GM23248 (cell line): ENCODE measurements around the gene CHMP6. TPM values are rescaled to one million over a fixed set of nuclear protein-coding genes. Genes with fewer than 3 reads are reported as not detected.
A peak's percentile ranks its signal among the peaks of the same experiment; 100 is the strongest.

Source experiments
- DNase-seq: peaks from one replicate; pipeline ENCODE4 v3.0.0-alpha.2; 2015
- H2AFZ ChIP-seq: fragments of 200-600 bp; sonication (generic); 2 replicates; pipeline ENCODE4 v1.6.1; 2016; ENCODE audit warnings: antibody characterized with exemption
- H3F3A ChIP-seq: fragments of 200-600 bp; sonication (generic); 2 replicates; pipeline ENCODE4 v1.6.1; 2016; ENCODE audit warnings: mild to moderate bottlenecking, antibody characterized with exemption, mixed run types; ENCODE audit not compliant: insufficient read depth
- H3K27ac ChIP-seq: fragments of 200-600 bp; sonication (generic); 2 replicates; pipeline ENCODE4 v1.5.1; 2016; ENCODE audit warnings: mild to moderate bottlenecking
- H3K27me3 ChIP-seq: fragments of 200-600 bp; sonication (generic); replicated peaks from 2 replicates; pipeline ENCODE4 v1.6.1; 2016; ENCODE audit warnings: mild to moderate bottlenecking; ENCODE audit not compliant: insufficient read depth
- H3K36me3 ChIP-seq: fragments of 200-600 bp; sonication (generic); 2 replicates; pipeline ENCODE4 v1.6.1; 2016; ENCODE audit warnings: low read depth, mild to moderate bottlenecking
- H3K4me1 ChIP-seq: fragments of 200-600 bp; sonication (generic); 2 replicates; pipeline ENCODE4 v1.6.1; 2016; ENCODE audit warnings: mild to moderate bottlenecking; ENCODE audit not compliant: insufficient read depth
- H3K4me2 ChIP-seq: fragments of 200-600 bp; sonication (generic); one replicate; pipeline ENCODE4 v1.6.1; 2016; ENCODE audit warnings: mild to moderate bottlenecking; ENCODE audit not compliant: unreplicated experiment
- H3K4me3 ChIP-seq: fragments of 200-600 bp; sonication (generic); 2 replicates; pipeline ENCODE4 v1.5.1; 2016; ENCODE audit warnings: mild to moderate bottlenecking
- H3K79me2 ChIP-seq: fragments of 200-600 bp; sonication (generic); 2 replicates; pipeline ENCODE4 v1.6.1; 2016; ENCODE audit warnings: mild to moderate bottlenecking; ENCODE audit not compliant: insufficient read depth
- H3K9ac ChIP-seq: fragments of 200-600 bp; sonication (generic); 2 replicates; pipeline ENCODE4 v1.6.1; 2016; ENCODE audit warnings: mild to moderate bottlenecking
- H3K9me2 ChIP-seq: fragments of 200-600 bp; sonication (generic); 2 replicates; pipeline ENCODE4 v1.6.1; 2016; ENCODE audit warnings: mixed run types, mild to moderate bottlenecking, moderate library complexity; ENCODE audit not compliant: insufficient read depth
- H3K9me3 ChIP-seq: fragments of 200-600 bp; sonication (generic); one replicate; pipeline ENCODE4 v1.6.1; 2017; ENCODE audit warnings: low read depth
- H4K20me1 ChIP-seq: fragments of 200-600 bp; sonication (generic); 2 replicates; pipeline ENCODE4 v1.6.0; 2016; ENCODE audit not compliant: insufficient read depth
- EZH2 ChIP-seq: fragments of 200-600 bp; sonication (generic); IDR thresholded peaks from 2 replicates; pipeline ENCODE4 v1.6.1; 2018; ENCODE audit warnings: antibody characterized with exemption, mild to moderate bottlenecking; ENCODE audit not compliant: insufficient read depth, poor library complexity, severe bottlenecking
- EZH2phosphoT487 ChIP-seq: fragments of 200-600 bp; sonication (generic); IDR thresholded peaks from 2 replicates; pipeline ENCODE4 v1.6.1; 2018; ENCODE audit warnings: antibody characterized with exemption, moderate library complexity, mild to moderate bottlenecking, low read depth; ENCODE audit not compliant: insufficient read depth
- WGBS, 2 experiments: methylation state at CpG; one replicate each; pipeline ENCODE4 v1.1.6; 2015 to 2017; ENCODE audit warnings: low lambda C conversion rate in 2 of 2, low coverage in 1 of 2; ENCODE audit errors: missing lambda C conversion rate in 2 of 2; 5-methylcytosine and 5-hydroxymethylcytosine counted together
- in situ Hi-C: fragments of 300-500 bp; cut with MboI; formaldehyde crosslinking; loops from 2 replicates; pipeline ENCODE4 v1.15.0; 2020
- polyA plus RNA-seq: library from polyadenylated mRNA; unstranded; fragments of >200 nt; fragmentation: Nextera tagmentation; extraction: Ambion mirVana; gene quantifications from 2 replicates; pipeline ENCODE4 v1.2.1, GENCODE V29; 2016
- total RNA-seq: library from RNA; depleted of rRNA; stranded (reverse); fragments of >200 nt; shearing (Covaris generic); gene quantifications from 2 replicates; pipeline ENCODE4 v1.2.3, GENCODE V29; 2014; rRNA removed

Gene CHMP6
- total RNA-seq (8.2 and 14.1 TPM in 2 replicates), polyA plus RNA-seq (34.0 and 37.1 TPM in 2 replicates)

DNA sequence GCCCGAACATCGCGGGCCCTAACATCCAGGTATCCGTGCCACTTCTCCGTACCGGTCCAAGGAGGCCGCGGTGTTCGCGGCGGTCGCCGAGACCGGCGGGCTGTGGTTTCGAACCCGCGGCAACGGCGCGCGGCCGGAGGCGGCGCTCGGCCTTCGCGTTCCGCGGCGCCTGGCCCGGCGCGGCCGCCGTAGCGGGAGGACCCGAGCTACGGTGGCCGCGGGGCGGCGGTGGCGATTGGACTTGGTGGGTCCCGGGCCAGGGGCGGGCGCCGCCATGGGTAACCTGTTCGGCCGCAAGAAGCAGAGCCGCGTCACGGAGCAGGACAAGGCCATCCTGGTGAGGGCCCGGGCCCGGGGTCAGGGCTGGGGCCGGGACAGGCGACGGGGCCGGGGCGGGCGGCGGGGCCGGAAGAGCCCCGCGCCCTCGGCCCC, at the start of gene CHMP6:
Gene CHMP6 (plus strand): TSS at position 197 of the 432 bp plus-strand sequence. CDS start 78 bp downstream, at position 275.
- no peaks in the 10 kb centered on the region for H3K27me3 ChIP-seq
- peak within 1 kb of the TSS; percentile 80 for H3K4me2 ChIP-seq
- peak within 1 kb of the TSS; percentile 88 for H3K4me3 ChIP-seq
- H3K9me2 ChIP-seq = no peaks in the 10 kb centered on the region
- peaks cover 14% of the 10 kb centered on the region for H3K79me2 ChIP-seq
- H3K36me3 ChIP-seq = no peaks in the 10 kb centered on the region
- H3K9me3 ChIP-seq = no peaks in the 10 kb centered on the region
- TF ChIP-seq EZH2 (no peak), EZH2phosphoT487 (no peak)
- in situ Hi-C loops = no loop called here
- H4K20me1 ChIP-seq = no peaks in the 10 kb centered on the region
- H2AFZ ChIP-seq = peak within 1 kb of the TSS; percentile 92
- H3K4me1 ChIP-seq = 0 out of 2 replicates have a peak, but pooled peaks cover 14% of the 10 kb centered on the region
- peak within 1 kb of the TSS; percentile 85 for H3K9ac ChIP-seq
- H3F3A ChIP-seq = no peaks in the 10 kb centered on the region
- 1% methylated on average over 51 to 63 of the region's 66 CpGs for WGBS, 2 experiments
- no peak within 1 kb of the TSS for H3K27ac ChIP-seq
- DNase-seq = peak; percentile 85

- Histone ChIP-seq H3F3A (0 out of 2 replicates have a peak, but pooled peaks cover 5% of the 10 kb centered on the region), H3K27me3 (no peaks in the 10 kb centered on the region), H3K4me1 (peaks cover 14% of the 10 kb centered on the region), H2AFZ (0 out of 2 replicates have a peak overlapping the region, but pooled peaks have one; percentile 10), H3K9ac (peak overlapping the region; percentile 57), H3K4me2 (peak overlapping the region; percentile 52), H3K9me2 (no peaks in the 10 kb centered on the region), H3K4me3 (0 out of 2 replicates have a peak overlapping the region, but pooled peaks have one; percentile 23), H3K27ac (peak overlapping the region; percentile 64), H3K36me3 (peaks cover 2% of the 10 kb centered on the region; the same call in 1 of the 2 replicates), H3K9me3 (no peaks in the 10 kb centered on the region), H3K79me2 (no peaks in the 10 kb centered on the region), H4K20me1 (no peaks in the 10 kb centered on the region)
- DNase-seq = peak; percentile 89
- 33 to 38% methylated on average over 38 of the region's 38 CpGs for WGBS, 2 experiments
- in situ Hi-C loops = no loop called here
- TF ChIP-seq EZH2phosphoT487 (no peak), EZH2 (no peak)
These were observed 49.0 kb upstream of the CHMP6 start for GRCh38 chr17:80942423-80943345.

- Histone ChIP-seq H3K36me3 (peaks cover 3% of the 10 kb centered on the region; the same call in 1 of the 2 replicates), H3K4me2 (no peak overlapping the region), H3K27me3 (no peaks in the 10 kb centered on the region), H3K79me2 (no peaks in the 10 kb centered on the region), H3K9me3 (no peaks in the 10 kb centered on the region), H3K27ac (no peak overlapping the region), H3K9me2 (no peaks in the 10 kb centered on the region), H3F3A (0 out of 2 replicates have a peak, but pooled peaks cover 5% of the 10 kb centered on the region), H3K4me3 (no peak overlapping the region), H3K9ac (no peak overlapping the region), H3K4me1 (peaks cover 14% of the 10 kb centered on the region), H2AFZ (no peak overlapping the region), H4K20me1 (no peaks in the 10 kb centered on the region)
- in situ Hi-C loops = no loop called here
- no peak for DNase-seq
- TF ChIP-seq EZH2phosphoT487 (no peak), EZH2 (no peak)
- 91 to 92% methylated on average over 17 of the region's 17 CpGs for WGBS, 2 experiments
These were observed 48.1 kb upstream of the CHMP6 start for GRCh38 chr17:80943346-80944145.

GRCh38 chr17:80944326-80944725, 47.3 kb upstream of the CHMP6 start:
- Histone ChIP-seq H3K27me3 (no peaks in the 10 kb centered on the region), H3K36me3 (peaks cover 3% of the 10 kb centered on the region; the same call in 1 of the 2 replicates), H3K27ac (no peak overlapping the region), H3K9me3 (no peaks in the 10 kb centered on the region), H3K79me2 (no peaks in the 10 kb centered on the region), H3K9me2 (no peaks in the 10 kb centered on the region), H3F3A (0 out of 2 replicates have a peak, but pooled peaks cover 5% of the 10 kb centered on the region), H2AFZ (no peak overlapping the region), H3K4me2 (no peak overlapping the region), H3K4me1 (peaks cover 14% of the 10 kb centered on the region), H4K20me1 (no peaks in the 10 kb centered on the region), H3K9ac (no peak overlapping the region), H3K4me3 (no peak overlapping the region)
- in situ Hi-C loops = no loop called here
- no peak for DNase-seq
- no peak for TF ChIP-seq EZH2
- TF ChIP-seq EZH2phosphoT487 = no peak
- WGBS, 2 experiments = 81 to 84% methylated on average over 9 of the region's 9 CpGs
